Stimulated activated CD8-positive, alpha-beta memory T cell treated with anti-CD3 and anti-CD28 coated beads, Interleukin-15, amount 100 ng/mL, for 1 hour (primary cell): ENCODE results near the gene CEP112.
"Not testable (repeated sequence)": the region's sequence is repeated elsewhere in the genome, so short reads cannot be mapped to it uniquely, and the experiment has no call there.

Source experiments
- DNase-seq: peaks from one replicate; pipeline ENCODE4 v3.0.0-alpha.2; 2020; ENCODE audit warnings: low read depth

Gene CEP112

GRCh38 chr17:65683428-65683827 is 508.5 kb downstream of the CEP112 start:
- no peak for DNase-seq

- DNase-seq, result not testable (repeated sequence)
Observed at GRCh38 chr17:65681763-65682162, 510.2 kb downstream of the CEP112 start.

DNA sequence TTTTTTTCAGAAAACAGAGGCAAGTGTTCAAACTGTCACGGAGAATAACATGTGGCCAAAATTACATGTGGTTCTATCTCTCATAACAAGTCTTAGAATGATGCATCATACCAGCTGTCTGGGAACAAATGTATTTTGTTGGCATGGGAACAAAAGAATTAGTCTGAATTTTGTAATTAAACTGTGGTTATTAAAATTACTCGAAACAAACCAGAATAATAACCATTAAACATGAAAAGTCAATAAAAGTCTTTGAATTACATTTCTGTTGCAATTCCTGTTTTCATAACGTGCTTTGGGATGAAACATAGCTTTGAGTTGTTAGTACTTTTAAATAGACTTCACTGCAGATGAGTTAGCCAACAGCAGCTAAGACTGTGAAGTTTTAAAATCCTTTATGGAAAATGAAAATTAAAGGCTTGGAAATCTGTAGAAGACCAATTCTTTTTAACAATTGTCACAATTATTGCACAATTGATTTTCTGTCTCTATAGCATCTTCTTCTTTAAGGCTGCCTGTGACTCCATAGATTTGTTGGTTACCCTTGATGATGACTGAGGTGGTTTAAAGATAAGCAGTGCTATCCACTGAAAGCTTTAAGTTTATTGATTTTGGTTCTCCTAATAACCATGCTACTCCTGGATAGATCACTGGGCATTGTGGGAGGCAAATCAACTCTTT is 512.6 kb downstream of the CEP112 start:
- no peak for DNase-seq

DNA sequence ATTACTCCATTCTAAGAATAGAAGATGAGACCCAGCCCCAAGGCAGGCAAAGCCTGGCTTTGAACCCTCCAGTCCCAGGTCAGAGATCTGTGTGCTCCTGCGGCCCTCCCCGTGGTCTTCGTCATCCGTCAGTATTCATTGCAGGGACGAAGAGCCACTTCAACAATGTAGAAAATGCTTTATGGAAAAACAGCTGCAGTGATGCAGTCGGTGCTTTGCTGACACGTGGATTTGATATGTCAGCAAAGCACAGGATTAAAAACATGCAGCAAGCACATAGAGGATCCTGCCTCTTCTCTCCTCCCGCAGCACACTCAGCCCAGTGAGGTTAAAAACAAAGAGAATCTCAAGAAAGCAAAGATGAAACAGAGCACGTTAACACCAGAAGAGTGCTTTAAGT is 513.4 kb downstream of the CEP112 start:
- DNase-seq, result no peak

GRCh38 chr17:65677932-65678331 is 514.0 kb downstream of the CEP112 start:
- no peak for DNase-seq

DNA sequence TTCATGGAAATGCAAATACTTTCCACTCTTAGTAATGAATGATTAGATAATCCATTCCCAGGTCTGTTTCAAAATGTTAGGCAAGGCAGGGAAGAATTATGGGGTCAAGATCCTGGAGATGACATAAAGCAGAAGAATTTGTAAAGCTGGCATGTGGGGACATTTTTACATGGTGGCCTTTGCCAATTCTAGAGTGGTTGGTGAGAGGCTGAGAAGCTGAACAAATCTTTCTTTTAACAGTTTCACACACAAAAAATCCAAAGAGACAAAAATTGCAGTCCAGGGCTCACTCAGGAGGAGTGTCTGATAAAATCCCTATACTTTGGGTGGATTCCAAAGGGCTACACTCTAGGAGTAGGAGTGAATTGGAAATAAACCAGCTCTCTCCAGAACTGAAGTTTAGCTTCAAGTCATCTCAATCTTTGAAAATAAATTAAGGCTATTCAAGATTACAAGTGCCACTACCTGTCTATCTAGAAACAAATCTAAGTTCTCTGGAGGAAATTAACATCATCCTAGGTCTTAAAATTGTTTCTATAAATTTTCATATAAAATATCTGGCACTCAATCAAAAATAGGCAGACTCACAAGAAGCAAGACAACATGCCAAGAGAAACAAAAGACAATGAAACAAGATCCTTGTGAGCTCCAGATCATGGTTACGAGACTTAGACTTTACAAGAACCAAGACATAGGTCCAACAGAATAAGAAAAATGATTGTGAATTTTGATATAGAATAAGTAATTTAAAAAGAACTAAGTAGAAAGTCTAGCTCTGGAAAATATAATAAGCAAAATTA is 517.5 kb downstream of the CEP112 start:
- no peak for DNase-seq

- DNase-seq, result no peak
Observed at GRCh38 chr17:65670667-65671371, 521.1 kb downstream of the CEP112 start.

GRCh38 chr17:65668211-65668610 is 523.7 kb downstream of the CEP112 start:
- DNase-seq, result no peak

DNA sequence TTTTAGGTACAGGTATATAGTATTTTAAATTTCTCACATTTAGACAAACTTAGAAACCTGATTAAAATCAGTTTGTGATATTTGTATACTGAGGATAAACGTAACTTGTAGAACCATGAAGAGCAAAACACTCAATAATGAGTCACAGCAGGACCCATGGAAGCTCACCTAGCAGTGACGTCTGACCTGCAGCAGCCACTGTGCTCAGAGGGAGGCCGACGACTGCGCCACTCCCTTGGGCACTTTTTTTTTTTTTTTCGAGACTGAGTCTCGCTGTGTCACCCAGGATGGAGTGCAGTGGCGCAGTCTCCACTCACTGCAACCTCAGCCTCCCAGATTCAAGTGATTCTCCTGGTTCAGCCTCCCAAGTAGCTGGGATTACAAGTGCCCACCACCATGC is 524.3 kb downstream of the CEP112 start:
- DNase-seq, result no peak

GRCh38 chr17:65666876-65667321 is 525.0 kb downstream of the CEP112 start:
- no peak for DNase-seq

- DNase-seq, result no peak
Observed at GRCh38 chr17:65665966-65666365, 526.0 kb downstream of the CEP112 start.

DNA sequence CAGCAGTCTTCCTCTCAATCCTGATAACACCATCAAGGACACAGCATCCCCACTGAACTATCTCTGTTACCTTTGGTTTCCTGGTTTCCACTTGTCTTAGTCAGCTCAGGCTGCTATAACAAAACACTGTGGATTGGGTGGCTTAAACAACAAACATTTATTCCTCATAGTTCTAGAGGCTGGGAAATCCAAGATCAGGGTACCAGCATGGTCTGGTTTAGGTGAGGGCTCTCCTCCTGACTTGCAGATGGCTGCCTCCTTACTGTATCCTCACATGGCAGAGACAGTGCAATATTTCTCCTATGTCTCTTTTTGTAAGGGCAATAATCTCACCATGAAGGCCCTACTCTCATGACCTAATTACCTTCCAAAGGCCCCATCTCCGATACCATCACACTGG is 527.2 kb downstream of the CEP112 start:
- no peak for DNase-seq

- DNase-seq, result no peak
Observed at GRCh38 chr17:65664266-65664665, 527.7 kb downstream of the CEP112 start.

DNA sequence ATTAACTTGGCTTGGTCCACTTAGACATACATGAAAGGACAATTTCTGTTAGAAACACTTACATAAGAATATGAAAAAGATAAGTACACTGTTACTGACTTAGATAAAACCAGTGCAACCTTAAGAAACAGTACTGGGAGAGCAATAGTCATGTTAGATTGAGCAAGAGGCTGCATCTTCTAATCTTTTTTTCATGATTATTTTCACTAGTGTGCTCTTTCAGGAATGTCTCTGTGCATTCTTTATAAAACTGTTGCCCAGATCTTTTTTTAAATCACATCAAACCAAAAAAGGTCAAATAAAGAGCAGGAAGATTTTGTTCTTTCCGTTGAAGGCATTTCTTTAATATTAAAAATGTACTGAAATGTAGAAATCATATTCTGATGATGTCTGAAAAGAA is 529.7 kb downstream of the CEP112 start:
- DNase-seq, result no peak

- no peak for DNase-seq
Observed at GRCh38 chr17:65660947-65661346, 531.0 kb downstream of the CEP112 start.

GRCh38 chr17:65660078-65660477 is 531.9 kb downstream of the CEP112 start:
- no peak for DNase-seq

- DNase-seq, result no peak
Observed at GRCh38 chr17:65659512-65659911, 532.4 kb downstream of the CEP112 start.

DNA sequence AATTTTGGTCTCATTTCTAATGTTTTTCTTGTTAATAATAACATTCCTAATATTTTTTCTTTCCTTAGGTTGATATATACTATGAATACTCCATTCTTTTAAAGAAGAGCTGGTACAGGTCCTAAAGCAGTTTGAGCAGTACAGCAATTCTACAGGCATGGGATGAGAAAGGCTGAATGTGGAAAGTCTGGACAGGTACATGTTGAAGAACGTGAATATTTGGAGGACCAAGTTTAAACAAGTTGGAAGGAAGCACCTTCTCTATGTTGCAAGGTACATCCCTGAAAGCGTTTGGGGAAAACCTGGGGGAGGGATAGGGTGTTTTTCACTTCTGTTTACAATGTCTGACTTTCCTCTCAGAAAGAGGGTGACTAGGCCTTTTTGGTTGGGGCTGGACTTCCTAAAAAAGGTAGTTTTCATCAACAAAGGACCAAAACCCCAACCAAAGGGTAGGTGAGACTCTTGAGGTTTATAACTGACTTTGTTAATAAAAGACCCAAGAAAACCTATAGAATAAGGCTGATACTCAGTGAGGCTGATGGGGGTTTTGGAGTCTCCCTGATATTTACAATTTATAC is 534.6 kb downstream of the CEP112 start:
- DNase-seq, result no peak

DNA sequence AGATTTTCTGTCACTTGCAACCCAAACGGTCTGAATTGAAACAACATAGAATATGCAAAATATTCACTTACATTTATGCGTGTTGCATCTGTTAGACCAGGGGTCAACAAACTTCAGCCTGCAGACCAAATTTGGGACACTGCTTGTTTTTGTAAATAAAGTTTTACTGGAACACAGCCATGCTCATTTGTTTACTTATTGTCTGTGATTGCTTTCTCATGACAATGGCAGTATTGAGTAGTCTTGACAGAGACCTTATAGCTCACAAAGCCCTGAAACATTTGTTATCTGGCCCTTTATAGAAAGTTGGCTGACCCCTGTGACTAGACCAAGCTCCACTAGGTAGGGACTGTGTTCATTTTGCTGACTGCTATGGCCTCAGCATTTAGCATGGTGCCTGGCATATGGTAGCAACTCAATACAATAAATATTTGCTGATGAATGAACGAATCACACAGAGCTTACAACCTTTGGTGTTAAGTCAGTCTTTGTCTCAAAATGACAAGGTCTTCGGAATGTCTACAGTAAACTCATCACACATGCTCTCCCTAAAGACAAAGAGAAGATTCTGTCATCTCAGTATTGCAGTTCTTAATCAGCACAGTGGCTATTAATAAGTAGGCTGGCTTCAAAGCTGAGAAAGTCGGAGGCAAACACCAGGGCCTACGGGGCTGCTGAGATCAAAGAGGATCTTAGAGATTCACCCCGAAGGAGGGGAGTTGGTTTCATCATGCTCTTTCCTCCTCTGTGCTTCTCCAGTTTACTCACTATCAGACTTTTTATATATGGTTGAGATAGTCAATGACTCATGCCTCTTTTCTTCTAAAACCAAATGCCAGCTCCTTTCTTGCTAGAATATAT is 535.3 kb downstream of the CEP112 start:
- no peak for DNase-seq

DNA sequence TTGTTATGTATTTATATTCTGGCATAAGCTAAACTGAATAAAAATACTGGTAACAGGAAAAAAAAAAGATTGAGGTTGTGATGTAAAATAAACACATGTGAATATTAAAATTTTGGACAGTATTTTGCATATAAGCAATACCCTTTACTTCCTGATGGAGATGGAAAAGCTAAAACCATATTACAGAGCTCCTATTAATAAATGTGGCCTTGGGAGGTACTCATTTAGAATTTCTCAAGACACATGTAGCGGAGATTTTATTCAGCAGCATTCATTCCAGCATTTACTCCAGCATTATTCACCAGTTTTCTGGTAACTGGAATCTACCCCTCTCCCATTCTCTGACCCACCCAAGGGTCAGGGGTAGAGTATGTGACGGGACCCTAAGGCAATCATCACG is 536.2 kb downstream of the CEP112 start:
- DNase-seq, result no peak

DNA sequence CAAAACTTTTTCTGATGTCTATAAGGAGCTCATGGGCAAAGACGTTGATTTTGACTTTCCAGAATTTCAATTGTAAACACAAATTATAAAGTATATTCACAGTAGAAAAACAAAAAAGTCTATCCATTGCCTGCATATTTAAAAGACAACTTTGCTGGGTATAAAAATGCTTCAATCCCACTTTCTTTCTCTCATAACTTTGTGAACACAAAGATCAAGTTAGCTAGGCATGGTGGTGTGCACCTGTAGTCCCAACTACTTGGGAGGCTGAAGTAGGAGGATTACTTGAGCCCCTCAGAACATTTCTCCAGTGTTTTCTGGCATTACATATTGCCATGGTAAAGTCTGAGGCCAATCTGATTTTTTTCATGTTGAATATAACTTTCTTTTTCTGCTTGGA is 547.4 kb downstream of the CEP112 start:
- no peak for DNase-seq
